Activated CD4-positive, CD25-positive, alpha-beta regulatory T cell treated with anti-CD3 and anti-CD28 coated beads, Interleukin-2, amount 50 U/mL, for 72 hours (primary cell): ENCODE data around the gene RALB.

ENCODE experiments used
- DNase-seq: peaks from one replicate; pipeline ENCODE4 v3.0.0; 2021

Gene RALB, protein sequence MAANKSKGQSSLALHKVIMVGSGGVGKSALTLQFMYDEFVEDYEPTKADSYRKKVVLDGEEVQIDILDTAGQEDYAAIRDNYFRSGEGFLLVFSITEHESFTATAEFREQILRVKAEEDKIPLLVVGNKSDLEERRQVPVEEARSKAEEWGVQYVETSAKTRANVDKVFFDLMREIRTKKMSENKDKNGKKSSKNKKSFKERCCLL

DNA sequence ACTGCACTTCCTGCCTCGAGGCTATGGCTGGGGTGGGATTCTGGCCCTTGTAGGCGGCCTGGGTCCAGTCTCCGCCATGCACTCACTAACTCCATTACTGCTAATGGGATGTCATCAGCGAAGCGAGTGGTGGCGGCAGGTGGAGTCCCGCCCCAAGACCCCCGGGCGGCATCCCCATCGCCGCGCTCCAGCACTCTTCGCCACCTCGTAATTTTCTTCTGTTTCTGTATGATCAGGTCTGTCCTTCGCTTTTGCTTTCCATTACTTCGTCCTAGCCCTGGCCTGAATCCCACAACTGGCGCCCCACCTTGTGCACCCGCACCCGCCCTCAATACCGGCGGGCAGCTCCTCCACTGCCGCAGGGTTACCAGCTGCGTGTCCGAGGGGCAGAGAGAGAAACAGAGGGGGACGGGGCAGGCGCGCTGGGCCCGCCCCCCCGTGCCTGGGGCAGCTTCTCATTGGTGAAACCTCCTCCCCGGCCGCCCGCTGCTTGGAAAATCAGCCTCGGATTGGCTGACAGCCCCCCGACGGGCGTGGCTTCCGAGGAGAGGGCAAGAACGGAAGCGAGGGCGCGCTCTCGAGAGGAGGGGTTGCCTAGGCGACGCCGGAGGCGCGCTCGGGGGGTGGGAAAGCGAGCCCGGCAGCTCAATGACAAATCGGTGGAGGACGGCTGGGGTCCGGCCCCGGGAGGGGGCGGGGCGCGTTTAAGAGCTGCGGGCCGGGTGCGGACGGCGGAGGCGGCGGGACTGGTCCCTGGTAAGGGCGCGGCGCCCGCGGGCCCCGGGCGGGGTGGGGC, at the start of gene RALB:
Gene RALB (plus strand): TSS at position 628 of the 796 bp plus-strand sequence. CDS start 25,813 bp downstream, outside the sequence.
- DNase-seq: peak; percentile 99

DNA sequence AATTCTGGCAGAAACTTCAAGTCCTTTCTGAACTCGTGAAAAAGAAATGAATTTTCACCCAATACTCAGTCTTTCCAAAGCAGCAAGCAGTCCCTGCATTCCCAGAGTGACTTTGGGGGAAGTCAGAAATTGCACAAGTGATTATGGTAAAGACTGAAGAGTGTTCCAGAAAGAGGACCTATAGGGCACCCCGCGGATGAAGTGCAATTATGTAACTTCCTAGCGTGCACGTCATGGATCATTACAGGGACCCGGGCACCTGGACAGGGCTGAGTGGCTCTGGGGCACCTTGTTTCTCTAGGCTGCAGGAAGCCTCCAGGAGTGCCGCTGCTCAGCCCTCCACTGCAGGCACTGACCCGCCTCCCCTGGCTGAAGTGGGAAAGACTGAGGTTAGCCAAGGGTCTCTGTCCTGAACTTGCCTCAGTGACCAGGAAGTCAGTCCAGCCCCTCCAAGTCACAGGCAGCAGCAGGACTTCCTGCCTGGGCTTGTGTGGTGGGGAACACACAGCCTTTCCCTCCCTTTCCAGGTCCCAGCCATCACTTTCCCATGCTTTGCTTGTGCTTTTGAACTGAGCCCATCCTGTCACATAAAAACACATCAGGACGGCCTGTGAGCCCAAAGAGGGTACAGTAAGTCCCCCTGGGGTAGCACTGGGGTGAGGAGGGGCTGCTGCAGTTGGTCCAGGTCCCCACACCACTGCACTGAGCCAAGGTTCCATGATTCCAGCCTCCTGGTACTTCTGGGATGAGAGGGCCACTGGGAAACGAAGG, 49.2 kb upstream of the RALB start:
- no peak for DNase-seq

DNA sequence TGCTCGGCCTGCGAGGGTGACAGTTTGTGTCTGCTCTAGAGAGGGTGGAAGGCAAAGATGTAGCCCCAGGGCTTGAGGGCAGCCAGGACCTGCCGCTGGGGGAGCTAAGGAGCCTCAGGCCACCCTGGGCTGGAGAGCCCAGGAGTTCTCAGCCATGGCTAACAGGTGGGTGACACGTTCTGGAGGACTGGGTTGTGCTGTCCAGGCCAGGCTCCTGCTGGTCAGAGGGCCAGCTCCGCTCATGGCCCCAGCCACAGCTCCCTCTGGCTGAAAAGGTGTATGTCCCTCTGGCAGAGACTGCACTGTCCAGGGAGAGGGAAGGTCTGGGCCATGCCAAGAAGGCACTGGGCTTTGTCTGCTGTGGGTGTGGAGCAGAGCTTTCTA, 48.6 kb upstream of the RALB start:
- no peak for DNase-seq

DNA sequence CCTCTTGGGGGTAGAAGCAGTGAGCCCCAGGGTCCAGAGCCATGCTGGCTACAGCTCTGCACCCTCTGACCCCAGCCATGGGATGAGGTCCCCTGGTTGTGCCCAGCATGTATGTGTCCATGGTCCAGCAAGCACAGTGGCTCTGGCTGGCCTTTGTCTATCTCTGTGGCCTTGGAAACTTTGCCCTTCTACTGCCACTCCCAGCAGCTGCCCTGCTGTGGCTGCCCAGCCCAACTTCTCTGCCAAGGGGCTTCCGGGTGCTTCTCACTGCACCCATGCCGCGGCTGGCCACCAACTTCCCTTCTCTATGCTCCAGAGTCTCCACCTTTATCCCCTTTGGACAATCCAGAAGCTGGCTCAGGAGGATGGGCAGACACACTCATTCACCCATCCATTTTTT, 48.2 kb upstream of the RALB start:
- DNase-seq: no peak

DNA sequence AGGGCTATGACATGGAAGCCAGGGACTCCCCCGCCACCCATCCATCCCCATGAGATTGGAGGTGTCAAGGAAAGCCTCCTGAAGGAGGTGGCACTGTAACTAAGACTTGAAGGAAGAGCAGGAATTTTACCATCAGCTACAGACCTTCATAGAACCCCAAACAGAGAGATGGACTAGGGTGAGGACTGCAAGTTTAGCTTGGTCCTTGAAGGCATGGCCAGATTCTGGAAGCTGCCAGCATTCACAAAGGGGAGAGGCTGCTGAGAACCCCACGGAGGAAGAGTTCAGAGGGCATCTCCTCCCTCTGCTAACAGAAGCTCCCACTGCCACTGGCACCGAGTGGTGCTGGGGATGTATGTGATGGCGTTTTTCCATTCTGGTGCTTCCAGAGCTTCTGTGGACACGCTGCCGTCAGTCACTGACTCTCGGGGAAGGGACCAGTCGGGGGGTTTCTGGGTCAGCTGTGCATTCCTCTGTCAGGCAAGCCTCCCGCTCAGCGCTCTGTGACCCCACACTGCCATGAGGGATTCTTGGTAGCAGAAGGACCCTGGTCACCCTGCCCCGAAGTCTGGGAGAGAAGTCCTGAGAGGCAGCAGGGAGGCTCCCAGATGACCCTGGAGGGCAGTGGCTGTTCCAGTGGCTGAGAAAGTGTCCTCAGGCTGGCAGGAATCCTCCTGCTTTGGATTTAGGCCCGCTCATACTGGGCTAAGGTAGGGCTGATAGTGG, 47.5 kb upstream of the RALB start:
- DNase-seq: no peak

DNA sequence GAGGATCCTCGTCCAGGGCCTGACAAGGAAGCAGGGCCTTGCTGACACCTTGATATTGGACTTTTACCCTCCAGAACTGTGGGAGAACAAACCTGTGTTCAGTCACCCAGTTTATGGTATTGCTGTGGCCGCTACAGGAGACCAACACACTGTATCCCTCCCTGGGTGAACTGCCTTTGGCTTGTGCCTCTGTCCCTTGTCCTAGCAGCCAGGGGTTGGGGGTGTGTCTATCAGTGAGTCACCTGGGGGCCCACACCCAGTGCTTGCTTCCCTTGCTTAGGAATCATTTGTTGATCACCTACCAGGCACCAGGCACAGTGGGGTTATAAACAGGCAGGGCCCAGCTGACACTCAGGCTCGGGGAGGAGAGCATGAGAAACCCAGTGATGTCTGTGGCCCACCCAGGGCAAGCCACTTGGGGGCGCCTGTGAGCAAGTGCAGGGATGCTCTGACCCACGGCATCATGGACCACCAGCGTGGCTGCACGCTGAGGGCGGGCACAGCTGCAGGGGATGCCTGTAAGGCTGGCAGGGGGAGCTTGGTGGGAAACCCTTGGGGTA, 46.5 kb upstream of the RALB start:
- peak; percentile 63 for DNase-seq

DNA sequence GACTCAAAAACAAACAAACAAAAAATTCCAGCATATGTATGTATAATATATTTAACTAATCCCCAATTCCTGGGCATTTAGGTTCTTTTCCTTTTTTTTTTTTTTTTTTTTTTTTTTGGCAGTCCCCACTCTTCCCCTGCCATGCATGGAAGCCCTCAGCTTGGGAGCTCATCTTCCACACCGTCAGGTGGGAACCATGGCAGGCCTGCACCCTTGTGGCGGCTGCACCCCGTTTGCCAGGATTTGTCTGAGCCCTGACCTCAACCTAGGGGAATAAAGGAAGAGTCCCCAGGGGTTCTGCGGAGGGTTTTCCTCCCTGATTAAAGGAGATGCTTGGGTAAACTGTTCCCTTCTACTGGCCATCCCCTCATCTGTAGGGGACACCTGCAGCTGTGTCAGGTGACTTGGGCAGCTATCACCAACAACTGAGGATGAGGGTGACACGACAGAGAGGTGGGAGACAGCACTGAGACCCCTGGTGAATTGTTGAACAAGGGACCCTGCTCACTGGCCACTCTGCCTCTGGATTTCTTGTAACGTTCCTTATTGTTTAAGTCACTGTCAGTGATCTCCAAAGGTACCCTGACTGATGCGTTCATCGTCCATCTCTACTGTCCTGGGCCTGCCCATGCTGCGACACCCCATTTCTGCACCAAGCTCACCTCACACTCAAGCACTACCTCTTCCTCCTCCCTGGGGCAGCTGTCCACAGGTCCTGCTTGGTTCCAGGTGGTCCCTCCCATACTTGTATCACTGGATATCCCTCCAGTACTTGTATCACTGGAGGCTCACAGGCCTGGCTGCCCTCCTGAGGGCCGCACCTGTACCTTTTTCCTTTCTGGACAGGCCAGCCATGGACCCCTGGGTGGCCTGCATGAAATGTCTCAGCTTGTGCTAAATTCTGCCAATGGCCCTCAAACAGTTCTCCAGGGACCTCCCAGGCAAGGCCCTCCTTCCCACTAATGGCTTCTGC, 44.0 kb upstream of the RALB start:
- DNase-seq: no peak

DNA sequence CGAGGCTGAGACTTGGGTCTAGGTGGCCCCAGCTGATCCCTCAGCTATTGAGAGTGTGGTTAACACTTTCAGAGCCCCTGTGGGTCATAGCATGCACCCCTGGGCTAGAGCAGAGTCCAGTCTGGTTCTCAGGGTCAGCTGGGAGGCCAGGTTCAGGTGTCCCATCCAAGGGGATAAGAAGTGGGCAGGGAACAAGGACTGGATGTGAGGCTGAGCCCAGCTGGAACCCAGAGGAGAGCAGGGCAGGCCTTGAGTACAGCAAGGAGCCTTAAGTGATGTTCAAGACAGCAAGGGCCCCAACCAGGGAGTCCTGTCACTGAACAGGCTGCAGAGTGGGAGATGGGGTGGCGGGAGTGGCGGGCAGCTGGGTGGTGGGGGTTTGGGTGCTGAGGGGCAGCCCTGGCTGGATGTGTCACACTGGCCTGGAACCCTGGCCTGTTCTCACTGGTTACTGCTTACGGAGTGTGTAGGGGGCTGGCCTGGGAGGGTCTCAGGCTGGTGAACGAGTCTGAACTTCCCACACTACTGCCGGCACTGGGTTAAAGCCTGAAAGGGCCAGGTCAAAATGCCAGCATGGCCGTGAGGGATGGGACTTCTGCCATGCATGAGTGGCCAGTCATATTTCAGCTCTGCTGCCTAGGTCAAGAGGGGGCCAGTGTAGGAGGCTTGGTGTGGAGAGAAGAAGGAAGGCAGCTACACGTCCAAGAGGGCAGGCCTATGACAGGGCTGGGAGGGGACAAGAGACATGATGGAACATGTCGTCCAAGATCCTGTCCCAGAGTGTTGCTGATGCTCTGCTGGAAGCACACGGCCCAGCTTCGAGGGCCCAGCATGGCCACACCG, 43.0 kb upstream of the RALB start:
- no peak for DNase-seq

DNA sequence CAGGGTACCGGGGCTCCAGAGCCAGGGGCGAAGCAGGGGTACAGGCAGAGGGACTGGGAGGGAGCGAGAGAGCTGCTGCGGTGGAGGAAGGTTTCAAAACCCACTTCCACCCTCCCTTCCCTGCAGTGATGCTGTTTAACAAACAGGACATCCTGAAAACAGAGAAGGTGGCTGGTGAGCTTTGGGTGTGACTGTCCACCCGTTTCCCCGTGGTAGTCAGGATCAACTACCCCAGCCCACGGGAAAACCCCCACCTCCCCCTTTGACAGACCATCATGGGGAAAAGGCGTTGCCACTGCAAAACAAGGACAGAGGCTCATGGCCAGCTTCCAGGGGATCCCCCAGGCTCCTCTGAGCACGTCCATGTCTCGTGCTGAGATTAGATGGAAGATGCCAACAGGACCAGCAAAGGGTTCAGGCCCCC, 42.4 kb upstream of the RALB start:
- DNase-seq: no peak

DNA sequence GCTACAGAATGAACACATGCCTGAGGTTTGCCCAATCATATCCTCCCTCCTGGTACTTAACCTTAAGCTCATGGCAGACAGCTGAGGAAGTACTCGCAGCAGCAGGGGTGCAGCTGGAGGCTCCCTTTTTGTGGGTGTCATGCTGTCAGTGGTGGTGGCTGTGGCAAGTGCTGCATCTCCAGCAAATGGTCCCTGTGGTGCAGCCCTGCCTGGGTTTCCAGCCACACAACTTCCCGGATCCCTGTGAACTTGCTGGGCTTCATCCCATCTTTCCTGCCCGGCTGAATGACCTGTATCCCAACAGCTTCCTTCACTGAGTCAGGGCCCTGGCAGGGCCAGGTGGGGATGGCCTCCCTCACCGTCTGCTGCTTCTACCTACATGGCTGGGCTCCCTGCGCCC, 34.5 kb upstream of the RALB start:
- no peak for DNase-seq

DNA sequence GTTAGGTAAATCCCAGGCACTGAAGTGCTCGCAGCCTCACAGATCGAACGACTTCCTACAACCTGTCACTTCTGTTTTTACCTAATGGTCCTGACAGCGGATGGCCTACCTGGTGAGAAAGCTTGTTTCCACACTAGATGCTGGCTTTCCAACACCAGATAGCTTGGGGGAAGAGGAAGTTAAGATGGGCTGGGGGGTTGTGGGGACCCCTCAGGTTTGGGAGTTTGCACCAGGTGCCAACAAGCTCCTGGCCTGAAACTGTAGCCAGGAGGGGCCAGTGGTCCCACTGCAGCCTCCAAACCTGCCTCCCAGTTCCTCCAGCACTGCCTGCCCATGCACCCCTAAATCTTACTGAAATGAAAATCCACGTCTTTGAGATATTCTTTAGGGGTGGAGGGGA, 33.4 kb upstream of the RALB start:
- no peak for DNase-seq

DNA sequence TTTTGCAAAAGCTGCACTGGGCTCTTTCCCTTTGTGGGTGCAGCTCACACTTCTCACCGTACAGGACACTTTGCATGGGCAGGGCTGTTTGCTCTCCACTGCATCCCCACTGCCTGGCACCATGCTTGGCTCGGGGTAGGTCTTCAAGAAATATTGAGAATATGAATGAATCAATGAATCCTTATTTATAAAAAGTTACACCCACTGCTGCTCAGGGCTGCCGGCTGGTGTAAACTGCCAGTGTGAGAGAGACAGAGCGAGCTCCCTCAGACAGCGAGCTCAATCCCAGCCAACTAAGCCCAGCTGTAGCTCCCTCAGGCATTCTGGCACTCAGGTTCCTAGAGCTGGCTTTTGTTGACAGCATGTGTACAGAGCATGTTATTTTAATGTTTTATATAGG, 32.9 kb upstream of the RALB start:
- DNase-seq: no peak

DNA sequence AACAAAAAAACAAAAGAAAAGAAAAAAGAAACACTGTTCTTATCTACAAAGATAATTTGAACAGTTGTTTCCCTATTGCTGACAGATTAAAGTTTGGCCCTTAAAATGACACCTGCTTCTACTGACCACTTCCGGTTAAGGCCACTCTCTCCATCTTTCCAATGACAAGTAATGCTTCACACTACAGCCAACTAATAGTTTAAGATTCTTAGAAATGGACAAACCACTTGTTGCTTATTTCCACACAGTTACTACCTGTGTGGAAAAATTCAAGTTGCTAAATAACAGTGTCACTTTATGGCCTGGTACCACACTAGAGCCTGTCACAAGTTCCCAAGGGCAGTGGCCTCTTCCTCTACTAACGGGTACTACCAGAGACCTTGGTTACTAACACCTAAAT, 31.9 kb upstream of the RALB start:
- no peak for DNase-seq

DNA sequence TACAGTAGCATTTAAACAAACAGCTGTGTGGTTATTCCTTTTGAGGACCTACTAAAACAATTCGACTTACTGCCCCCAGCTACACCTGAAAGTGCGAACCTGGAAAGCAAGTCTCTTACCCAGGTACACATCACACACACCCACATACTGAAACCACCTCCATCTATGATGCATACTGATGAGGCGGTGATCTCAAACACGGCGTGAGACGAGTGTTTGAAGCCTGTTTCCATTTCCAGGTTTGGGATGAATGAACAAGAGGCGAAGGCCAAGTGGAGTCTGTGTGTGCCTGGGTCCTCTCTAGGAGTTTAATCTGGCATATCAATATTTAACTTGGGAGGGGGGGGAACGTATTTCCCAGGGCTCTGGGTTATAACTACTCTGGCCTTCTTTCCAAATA, 31.0 kb upstream of the RALB start:
- DNase-seq: peak; percentile 12

DNA sequence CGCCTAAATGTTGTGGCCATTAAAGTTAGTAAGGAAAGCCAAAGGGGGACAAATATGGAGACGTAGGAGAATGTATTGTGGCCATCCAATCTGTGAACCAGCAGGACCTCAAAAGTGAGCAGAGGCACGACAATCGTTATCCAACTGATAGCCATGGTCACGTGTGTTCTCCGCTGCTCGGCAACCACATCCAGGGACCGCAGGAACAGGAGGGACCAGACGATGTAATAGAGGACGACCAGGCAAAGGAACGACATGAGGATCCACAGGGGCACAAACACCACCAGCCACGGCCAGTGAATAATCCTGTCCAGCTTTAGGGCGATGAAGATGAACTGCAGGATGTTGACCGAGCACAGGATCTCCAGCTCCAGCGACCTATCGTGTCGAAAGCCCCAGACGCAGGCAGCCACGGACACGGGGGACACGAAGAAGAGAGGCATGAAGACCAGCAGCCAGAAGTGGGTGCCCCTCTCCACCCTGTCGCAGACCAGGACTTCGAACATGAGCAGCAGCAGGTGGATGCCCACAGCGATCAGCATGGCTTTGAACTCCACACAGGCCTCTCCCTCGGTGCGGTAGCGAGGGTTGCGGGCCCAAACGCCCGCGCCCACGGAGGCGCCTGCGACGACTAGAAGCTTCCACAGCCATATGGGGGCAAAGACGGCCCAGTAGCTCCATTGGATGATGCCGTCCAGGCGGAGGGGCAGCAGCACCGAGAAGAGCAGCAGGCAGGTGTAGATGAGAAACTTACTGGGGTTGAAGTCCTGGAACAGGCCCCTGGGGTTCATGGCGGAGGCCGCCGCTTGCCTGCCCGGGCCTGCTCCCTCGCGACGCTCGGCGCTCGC, 30.2 kb upstream of the RALB start:
- peak; percentile 30 for DNase-seq

DNA sequence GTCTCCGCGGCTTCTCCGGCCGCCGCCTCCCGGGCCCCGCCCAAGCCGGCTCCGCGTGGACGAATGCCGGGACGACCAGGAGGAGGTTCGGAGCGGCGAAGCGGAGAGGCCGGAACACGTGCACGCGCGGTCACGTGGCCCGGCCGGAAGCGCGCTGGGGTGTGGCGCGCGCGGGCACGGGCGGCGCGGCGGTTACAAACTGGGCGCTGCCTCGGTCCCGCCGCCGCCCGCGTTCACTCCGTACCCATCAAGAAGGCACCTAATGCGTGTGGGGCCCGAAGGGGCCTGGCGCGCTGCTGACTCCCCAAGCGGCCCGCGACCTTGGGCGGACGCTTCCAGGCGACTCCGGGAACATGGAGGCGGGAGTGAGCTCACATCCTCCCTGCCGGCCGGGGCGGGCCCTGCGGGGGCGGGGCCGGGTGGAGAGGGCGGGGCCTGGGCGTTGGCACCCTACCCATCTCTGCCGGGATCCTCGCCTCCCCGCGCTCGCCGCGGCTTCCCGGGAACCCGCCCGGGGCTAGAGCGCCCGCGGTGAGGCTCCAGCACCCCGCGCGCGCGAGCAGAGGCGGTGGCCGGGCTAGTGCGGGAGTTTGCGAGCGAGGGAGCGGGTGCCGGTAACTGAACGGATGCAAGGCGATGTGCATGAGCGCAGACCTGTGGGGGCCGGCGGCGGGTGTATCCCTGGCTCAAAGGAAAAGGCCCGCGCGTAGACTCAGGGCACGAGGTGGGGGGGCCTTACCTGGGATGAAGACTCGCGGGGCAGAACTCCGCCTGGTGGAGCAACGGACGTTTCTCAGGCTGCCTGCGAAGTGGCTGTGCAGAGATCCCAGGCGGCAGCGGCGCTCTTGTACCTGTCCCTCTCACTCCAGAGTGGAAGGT, 29.4 kb upstream of the RALB start, which contains the start of gene TMEM185B:
Gene TMEM185B (minus strand): TSS at position 367 of the 879 bp plus-strand sequence. CDS start 424 bp downstream, outside the sequence.
- peak; percentile 92 for DNase-seq

DNA sequence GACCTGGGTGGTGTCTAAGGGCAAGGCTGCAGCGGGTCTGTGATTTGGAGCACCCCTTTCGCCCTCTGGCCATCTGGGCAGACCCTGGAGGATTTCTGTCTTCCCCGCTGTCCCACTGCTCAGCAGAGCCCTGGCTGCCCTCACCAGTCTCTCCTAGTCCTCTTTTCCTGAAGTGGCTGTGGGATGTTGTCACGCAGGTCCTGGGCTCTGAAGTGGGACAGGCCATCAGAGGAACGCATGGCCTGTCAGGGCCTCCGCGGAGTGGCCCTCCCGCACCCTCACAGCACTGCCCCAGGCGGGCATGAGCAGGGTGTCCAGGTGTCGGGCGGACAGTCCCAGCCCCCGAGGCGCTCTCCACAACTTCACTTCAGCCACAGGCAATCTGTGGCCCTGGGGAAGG, 28.4 kb upstream of the RALB start:
- DNase-seq: peak; percentile 27
